HG03378 (cell line): ENCODE data around the gene RGS21.

ENCODE experiments used
- ATAC-seq: cut with Tn5 transposase; IDR thresholded peaks from one replicate; pipeline ENCODE4 v1.9.1; 2021; ENCODE audit warnings: mild to moderate bottlenecking, moderate library complexity; ENCODE audit not compliant: unreplicated experiment

The RGS21 gene

DNA sequence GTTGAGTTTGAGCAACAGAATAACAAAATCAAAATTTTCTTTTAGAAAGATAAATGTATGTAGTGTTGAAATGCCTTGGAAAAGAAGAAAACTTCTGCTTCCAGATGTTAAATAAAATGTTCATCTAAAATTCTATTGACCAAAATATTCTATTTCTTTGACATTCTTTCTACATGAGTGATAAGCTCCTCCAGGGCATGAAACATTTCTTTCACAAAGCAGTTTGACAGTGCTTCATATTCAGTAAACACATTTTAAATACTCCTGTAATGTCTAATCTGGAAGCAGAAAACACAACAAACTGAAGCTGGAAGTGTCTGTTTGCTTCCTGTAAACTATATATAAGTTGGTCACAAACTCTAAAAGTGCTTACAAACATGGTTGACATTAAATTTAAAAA is 61.5 kb downstream of the RGS21 start:
- ATAC-seq: no peak

DNA sequence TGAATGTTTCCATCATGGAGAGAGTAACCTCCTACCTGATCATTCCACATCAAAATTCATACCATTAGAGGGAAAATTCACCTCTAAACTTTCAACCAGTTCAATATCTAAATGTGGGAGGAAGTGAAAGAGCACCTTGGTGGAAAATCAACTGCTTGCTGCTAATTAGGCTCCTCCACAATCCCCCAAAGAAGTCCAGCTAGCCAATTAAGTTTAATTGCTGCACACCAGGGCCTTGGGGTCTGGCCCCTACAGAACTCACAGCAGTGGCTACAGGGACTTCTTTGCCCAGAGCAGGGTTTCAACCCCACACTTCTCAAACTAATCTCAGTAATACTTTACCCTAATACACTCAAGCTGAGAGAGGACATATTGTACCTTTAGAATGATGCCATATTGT is 62.1 kb downstream of the RGS21 start:
- ATAC-seq: no peak

DNA sequence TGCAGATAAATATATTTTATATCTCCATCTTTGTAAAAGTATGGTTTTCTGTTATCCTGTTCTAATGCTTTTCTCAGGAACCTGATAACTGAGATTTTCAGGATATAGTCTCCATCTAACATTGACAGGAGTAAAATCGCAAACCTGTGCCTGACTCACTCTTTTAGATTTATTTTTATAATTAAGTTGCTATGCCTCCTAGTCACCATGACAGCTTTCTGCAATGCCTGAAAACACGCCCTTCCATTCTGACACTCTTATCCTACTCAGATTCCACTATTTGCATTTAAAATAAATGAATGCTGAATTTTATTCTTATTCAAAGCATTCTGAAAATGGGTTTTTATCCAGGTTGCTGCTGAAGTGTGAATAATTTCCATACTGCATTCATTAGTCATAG is 62.8 kb downstream of the RGS21 start:
- ATAC-seq: no peak

DNA sequence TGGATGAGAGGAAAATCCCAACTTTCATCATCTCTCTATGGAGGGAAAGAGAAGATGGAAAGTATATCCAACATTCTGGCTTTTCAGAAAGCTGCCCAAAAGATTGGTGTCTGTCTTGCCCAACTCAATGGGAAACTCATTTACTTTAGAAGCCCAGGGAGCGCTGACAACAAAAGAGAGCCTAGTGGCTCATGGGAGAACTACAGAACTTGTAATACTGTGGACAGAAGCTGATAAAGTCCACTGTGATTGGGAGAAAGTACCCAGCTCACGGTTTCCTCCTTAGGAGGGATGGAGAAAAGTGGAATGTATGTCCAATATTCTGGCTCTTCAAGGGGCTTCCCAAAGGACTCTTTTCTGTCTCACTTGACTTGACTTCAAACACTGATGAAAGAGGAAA is 66.0 kb downstream of the RGS21 start:
- no peak for ATAC-seq

DNA sequence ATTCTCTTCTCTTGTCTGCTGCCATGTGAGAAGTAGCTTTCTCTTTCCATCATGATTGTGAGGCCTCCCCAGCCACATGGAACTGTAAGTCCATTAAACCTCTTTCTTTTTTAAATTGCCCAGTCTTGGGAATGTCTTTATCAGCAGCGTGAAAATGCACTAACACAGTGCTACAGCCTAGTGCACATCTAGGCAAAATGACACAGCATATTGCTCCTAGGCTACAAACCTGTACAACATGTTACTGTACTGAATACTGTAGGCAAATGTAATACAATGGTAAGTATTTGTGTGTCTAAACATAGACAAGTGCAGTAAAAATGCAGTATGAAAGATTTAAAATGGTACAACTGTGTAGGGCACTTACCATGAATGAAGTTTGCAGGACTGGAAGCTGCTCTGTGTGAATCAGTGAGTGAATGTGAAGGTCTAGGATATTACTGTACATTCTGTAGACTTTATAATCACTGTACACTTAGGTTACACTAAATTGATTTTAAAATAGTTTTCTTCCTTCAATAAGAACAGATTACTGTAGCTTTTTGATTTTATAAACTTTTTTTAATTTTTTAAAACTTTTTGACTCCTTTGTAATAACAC is 69.4 kb downstream of the RGS21 start:
- ATAC-seq: no peak

DNA sequence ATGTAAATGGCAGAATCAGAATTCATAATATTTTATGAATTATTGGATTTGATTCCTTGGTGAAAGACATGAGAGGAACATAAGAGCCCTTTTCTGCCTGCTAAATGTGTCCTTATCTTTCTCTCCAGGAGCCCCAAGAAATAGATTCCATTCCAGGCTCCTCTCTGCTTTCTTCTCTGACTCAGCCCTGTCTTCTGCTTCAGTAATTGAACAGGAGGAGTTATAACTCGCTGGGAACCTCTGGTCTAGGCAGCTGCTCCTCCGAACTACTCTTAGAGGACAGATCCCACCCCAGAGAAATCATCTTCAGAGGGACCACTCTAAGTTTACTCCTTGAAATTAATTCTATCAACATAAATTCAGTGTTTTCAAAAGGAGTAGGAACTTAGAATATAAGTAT is 78.4 kb downstream of the RGS21 start:
- ATAC-seq: no peak

DNA sequence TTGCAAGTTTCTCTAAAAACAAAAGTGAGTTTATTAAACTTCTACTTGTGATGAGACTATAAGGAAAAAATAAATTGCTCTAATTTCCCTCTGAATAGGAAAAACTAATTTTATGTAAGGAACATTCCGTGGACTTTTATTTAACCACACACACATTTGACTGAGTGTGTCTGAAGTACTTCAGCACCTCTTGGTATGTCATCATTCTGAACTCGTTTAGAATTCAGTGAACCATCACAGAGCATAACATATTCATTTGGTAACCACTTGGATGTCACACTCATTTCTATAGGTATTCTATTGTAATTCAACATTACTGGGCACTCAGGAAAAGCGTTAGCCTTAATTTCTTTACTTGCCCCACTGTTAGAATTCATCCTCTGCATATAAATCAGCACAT is 79.1 kb downstream of the RGS21 start:
- ATAC-seq: no peak

DNA sequence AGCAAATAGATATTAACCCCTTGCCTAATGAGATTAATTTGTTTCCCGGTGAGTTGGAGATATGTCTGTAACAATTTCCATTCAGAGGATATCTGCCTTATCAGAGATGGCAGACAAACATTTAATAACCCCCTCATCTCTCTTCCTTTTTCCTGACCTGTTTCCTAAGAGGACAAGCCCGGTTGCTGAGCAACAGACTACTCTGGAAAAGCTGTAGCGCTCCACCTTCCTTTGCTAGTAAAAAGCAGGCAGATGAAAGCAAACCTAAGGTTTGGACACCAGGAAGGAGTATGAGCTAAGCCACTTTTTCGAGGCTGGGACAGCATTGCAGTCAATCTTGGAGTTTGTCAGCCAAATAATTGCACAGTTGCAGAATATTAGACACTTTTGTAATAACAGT is 82.4 kb downstream of the RGS21 start:
- ATAC-seq: no peak

DNA sequence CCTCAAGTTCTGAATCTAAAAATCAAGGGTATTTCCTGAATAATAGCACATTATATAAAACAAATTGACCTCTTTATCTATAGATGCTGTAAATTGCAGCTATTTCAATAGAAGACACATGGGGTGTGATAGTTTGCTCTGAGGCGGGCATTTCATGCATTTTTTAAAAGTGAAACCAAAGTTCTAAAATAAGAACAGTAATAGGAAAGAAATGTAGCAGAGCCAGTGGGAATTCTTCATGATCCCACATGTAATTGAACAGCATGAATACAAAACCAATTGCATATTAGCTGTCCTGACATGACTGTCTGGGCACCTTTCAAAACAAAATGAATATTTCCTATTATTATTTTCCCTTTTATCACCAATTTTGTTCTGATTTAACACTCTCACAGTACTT is 85.0 kb downstream of the RGS21 start:
- ATAC-seq: no peak

DNA sequence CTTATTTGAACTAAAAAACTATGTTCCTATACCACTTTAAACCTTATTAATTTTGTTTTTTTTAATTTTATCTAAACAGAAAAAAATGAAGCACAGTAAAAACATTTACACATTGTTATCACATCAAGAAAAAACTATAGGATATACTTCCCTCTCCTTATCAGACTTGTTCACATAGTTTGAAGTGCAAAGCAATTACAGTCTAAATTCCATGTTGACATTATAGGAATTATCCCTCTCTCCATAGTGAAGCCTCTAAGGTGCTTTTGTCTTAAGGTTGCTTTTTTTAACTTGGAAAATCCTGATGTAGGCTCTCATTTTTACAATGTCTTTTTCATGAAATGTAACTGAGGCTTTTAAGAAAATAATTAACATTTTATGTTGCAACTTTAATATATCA is 85.8 kb downstream of the RGS21 start:
- no peak for ATAC-seq

DNA sequence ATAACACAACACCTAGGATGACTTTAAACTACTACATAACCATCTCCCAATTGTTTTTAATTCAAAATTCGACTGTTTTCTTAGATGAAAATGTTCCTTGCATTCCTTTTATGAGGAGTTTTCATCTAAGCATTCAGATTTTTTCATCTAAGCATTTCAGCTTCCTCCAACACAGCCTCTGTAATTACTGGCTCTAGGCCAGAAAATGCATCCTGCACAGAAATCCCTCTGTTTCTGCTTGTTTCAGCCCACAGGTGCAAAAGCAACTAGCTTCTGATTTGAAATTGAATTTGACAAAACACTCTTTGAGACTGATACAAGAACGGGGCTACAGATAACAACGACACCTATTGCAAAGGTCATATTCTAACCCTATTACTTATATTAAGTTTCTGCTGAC is 90.4 kb downstream of the RGS21 start:
- ATAC-seq: no peak
